HG03097 (cell line): Measurements from ENCODE around the gene PIGQ.

ENCODE experiments used
- ATAC-seq: cut with Tn5 transposase; IDR thresholded peaks from one replicate; pipeline ENCODE4 v1.9.1; 2021; ENCODE audit not compliant: unreplicated experiment, low FRiP score

PIGQ gene

DNA sequence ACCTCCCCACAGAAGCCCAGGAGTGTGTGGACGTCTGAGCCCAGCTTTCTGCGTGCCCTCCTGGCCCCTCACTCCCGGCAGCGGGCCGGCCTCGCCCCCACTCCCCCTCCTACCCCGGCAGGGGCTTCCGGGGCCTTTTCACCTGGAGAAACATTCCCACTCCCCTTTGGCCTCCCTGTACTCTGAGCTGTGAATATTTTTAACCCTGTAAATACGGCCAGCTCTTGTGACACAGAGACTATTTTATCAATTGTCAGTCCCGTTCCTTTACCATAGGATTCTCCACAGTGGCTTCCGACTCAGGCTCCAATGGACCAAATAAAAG is 15.5 kb upstream of the PIGQ start:
- no peak for ATAC-seq

DNA sequence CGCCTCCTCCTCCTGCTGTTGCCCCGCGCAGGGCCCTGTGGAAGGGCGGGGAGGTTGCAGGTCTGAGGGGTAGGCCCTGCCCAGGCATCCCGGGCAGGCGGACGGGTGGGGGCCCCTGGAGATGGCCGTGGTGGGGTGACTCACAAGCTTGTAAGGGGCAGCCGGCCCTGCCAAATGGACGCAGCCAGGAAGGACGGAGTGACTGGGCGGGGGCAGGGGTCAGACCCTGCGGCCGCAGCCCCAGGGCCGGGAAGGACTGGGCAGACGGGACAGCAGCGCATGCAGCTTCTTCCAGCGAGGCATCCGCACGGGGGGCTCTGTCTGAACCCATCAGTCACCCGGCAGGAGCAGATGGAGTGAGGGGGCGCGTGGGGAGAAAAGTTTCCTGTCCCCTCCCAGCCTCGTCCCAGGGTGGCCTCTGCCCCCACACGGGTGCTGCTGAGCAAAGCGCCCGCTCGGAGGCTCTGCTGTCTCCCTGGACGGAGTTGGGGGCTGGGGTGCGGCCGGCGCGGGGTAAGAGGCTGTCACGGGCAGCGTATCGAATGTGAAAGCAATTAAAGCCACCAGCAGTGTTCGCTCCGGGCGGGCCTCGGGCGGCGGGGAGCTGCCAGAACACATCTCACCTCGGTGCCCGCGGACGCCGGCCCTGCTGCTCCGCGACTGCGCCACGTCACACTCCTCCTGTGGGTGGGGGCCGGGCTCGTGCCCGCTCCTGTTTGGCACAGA is 15.0 kb upstream of the PIGQ start:
- no peak for ATAC-seq

DNA sequence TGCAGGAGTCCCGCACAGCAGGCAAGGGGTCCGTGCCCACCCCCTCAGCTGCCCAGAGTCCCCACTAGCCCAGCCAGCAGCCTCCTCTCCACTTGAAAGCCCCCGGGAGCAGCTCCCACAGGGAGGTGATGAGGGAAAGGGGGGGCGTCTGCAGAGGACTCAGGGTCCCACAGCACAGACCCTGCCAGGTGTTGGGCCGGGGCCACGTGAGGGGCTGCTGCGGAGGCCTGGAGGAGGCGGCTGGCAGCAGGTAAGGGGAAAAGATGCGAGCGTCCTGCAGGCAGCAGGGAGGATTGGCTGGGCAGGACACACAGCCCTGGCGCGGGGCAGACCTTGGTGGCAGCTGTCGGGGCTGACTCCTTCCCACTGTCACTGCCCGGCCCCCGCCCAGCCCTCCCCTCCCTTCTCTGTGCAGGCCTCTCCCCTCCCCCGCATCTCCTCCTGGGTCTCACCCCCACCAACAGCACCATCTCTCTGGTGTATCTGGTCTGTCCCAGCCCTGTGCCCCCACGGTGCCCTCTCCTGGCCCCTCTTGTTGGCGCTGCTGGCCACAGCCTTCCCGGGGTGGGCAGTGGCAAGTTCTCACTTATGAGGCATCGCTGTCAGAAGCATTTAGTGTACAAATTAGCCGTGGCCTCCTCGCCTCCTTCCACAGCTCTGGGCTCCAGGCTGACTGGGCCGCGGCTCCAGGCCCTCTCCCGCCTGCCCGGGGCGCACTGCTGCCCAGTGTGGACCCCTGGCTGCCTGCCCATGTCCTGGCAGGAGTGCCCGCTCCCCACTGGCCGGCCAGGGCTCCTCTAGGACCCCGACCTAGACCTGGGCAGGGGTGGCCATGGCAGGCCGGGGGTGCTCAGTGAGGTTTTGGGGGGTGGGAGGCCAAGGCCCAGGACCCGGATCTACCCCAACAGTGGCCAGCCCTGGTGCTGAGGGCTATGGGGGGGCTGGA is 14.0 kb upstream of the PIGQ start:
- no peak for ATAC-seq

DNA sequence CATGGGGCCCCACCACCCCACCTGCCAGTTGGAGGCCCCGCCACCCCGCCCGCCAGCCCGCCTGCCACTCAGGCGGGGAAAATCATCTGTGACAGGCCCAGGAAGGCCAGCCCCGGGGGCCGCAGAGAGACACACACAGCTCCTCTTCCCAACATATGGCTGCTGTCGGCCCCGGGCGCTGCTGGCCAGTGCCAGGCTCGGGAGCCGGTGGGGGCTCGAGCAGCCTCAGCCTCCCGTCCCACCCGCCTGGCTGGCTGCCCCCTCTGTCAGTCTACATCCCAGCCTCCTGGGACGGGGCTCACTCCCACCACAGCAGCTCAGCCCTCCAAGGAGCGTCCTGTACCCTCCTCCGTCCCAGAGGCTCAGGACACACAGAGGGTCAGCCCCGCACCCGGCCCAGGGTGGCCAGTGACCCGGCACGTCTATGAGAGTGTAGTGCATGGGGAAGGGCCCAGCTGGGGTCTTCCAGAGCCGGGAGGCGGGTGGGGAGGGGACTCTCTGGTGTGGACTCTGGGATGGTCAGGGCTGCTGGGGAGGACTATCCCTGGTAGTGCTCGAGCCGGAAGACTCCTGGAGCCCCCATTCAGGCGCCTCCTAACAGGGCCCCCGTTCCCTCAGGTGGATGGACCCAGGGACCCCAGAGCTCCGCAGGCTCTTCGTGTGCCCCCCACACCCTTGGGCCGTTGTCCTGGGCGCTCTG is 13.1 kb upstream of the PIGQ start:
- no peak for ATAC-seq

DNA sequence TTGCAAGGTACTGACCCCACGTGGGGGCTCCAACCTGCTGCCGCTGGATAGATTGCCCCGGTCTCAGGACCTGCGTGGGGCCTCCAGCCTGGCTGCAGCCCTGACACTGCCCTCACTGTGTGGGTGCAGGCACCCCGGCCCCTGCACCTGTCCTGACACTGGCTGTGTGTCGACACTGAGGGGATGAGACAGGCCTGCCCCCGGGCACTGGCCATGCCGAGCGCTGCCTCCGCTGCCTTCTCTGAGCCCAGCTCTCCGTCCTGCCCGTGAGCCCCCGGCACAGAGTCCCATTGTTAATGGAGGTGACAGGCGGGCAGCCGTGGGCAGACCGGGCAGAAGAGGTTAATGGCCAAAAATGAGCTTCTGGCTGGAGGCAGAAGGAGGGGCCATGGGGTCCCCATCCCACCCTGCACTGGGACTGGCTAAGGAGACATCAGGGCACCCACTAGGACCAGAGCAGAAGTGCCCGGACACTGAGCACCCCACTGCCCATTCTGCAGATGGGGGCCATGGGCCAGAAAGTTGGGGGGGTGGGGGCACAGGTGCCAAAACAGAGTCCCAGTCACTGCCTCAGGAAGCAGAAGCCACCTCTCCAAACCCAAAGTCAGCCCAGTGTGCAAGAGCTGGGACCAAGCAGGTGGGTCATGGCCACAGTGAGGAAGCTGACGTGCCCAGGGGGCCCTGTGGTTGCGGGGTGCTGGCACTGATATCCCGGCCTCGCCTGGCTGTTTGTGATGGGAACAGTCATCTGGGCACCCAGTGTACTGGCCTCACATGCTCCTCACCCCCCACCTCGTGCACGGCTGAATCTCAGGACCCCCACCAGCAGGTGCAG is 12.1 kb upstream of the PIGQ start:
- ATAC-seq, result no peak

DNA sequence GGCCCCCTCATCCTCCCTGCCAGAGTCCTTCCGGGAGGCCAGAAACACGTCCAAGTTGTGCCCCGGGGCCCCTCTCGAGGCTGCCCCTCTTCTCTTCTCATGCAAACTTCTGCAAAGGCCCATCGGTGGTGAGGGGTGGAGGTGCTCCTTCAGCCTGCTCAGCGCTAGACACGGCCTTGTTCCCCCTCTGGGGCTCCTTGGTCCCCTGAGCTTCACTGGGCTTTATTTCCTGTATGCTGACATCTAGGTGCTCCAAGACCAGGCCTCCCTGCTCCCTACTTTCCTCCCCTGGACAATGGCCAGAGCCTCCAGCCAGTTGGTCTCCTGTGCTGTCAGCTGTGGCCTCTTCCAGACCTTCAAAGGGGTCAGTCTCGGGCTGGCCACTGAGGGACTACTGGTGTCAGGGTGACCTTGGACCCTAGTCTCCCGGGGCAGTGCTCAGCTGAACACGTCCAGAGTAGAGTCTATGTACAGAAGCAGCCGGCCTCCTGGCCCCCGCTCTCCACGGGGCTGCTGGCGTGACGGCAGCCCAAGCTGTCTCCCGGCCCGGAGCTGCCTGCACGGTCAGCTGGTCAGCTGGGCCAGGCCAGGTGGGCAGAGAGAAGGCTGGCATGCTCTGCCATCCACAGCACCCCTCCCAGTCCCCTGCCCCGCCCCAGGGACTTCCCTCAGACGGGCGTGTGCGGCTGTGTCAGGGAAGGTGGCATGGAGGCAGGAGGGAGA is 11.3 kb upstream of the PIGQ start:
- ATAC-seq, result no peak

DNA sequence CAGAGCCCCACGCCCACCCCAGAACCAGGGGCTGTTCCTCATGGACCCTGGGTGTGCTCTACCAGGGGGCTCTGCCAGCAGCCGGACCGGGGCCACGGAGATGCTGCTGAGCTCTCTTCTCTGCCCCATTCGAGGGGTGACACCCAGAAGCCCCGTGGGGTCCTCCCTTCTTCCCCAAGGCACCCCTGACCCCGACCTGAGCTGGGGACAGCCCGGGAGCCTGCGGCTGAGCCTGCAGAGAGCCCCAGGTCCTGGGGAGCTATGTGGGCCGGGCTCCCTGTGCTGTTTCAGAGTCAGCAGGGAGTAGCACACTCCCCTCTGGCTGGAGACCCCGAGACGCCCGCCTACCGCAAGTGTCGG is 10.8 kb upstream of the PIGQ start:
- no peak for ATAC-seq

DNA sequence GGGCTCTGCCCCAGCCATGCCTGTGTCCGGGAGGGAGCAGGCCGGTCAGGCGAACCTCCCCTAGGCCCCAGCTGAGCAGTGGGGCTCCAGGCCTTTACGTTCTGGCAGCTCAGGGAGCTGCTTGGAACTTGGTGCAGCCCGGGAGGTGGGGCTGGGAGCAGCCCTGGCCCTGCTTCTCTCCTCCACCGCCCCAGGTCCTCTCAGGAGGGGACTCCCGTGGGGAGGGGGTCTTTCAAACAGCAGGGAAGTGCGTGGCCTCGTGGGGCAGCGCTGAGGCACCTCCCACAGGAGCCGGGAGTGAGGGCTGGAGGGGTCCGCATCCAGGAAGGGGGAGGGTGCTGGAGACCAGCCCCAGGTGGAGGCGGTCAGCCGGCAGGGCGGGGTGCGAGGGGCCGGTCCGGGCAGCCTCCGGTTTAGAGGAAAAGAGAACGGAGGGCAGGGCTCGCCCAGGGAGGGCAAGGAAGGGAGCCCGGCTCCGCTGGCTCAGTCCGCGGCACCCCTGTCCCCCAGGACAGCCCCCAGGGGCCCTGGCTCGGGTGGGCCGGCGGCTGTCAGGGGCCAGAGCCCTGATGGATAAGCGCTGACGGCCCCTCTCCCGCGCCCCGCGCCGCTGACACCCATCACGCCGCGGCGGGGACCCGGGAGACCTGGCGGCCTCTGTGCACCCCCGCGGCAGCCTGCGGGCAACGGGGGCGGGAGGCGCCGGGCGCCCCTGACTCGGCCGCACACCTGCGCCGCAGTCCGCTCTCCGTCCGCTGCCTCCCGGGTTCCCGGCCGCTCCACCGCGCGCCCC is 10.2 kb upstream of the PIGQ start:
- no peak for ATAC-seq

DNA sequence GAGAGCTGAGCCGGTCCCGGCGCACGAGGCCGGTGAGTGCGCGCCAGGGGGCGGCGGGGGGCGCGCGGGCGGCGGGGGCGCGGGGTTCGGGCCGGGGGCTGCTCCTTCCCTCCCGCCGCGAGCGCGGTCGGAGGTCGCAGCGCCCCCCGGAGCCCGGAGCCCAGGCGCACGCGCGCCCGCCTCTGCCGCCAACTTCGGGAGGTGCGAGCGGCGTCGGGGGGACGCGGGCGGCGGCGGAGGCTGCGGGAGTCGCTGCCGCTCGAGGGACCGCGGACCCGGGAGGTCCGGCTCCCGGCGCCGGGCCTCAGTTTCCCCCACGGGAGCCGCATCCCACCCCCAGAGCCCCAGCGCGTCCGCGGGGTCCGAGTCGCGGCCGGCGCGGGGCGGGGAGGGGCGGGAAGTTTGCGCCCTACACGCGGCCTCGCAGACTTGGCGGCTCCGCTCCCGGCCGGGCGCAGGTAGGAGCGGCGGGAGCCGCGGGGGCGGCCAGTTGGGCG is 9.5 kb upstream of the PIGQ start, which contains the start of gene PRR35:
Gene PRR35, plus strand, starts transcription at position 191 of the 497 bp plus-strand sequence. CDS start 2,901 bp downstream, outside the sequence.
- no peak for ATAC-seq

DNA sequence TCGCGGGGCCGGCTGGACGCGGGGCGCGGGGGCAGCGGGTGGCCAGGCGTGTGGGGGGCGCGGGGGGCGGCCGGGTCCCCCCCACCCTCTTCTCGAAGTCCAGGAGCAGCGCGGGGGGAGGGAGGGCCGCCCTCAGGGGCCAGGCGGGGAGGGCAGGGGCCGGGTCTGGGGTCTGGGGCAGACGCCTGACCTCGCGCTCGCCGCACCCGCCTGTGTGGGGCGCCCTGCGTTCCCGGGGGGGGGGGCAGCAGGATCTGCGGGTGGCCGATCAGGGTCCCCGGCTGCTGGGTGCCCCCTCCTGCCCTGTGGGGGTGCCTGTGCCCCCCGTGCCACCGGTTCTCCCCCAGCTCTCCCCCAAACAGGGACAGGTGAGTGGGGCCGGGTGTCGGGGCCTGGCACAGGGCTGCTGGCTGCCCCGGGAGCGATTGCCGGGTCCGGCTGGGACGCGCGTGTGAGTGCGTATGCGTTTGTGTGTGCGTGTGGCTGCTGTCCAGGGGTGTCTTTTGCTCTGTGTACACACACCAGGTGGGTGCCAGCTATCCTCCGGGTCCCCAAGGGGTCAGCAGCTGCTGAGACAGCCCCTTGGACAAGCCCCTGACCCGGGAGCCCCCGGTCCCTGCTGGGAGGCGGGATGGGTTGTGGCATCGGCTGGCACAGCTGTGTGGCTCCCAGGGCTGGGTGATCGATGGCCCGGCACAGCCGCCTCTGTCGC is 8.9 kb upstream of the PIGQ start:
- ATAC-seq, result no peak

DNA sequence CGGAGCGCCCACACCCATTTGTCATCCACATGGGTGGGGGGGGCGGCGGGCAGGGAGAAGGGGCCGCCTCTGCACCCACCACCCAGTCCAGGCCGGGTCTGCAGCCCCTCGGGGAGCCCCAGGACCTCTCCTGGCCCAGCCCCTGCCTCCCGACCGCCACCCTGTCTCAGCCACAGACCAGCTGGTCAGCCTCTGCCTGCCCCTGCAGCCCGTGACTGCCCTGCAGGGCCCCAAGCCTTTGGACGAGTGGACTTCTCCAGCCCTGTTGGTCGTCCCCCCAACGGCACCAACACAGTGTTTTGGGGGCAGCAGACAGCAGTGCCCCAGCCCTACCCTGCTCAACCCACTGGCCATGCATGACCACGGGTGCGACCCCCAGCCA is 8.4 kb upstream of the PIGQ start:
- ATAC-seq, result no peak

DNA sequence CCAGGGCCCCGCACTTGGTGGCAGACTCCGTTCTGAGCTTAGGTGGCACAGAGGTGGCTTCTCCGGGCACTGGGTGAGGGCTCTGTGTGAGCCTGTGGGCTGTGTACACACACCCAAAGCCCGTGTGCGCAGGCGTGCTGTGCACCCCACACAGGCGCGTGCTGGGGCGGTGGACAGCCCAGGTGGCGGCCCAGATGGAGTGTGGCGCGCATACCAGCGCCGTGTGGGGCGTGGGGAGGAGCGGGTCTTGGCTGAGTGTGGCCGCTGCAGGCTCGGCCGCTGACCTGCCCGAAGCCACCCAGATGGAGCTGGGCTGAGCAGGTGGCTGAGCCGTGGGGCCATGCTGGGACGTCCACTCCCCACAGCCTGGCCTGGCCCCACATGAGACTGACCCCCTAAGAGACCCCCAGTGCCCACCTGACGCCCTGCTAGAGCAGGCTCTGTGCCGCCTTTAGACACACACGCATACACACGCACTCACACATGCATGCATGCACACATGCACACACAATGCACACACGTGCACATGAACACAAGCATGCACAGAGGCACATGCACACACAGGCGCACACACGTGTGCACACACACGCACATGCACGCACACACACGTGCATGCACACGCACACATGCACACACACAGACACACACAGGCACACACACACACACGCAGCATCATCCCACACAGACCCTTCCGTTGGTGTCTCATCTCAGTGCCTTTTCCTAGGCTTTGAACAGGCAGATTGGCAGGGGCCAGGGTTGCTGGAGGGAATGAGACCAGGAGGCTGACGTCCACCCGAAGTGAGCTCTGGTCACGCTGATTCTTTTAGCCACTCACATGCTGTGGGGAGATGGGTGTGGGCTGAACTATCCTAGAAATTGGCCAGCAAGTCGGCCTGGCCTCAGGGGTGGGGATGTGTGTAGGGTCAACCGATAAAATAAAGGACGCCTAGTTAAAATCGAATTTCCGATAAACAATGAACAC is 7.5 kb upstream of the PIGQ start:
- ATAC-seq, result no peak

DNA sequence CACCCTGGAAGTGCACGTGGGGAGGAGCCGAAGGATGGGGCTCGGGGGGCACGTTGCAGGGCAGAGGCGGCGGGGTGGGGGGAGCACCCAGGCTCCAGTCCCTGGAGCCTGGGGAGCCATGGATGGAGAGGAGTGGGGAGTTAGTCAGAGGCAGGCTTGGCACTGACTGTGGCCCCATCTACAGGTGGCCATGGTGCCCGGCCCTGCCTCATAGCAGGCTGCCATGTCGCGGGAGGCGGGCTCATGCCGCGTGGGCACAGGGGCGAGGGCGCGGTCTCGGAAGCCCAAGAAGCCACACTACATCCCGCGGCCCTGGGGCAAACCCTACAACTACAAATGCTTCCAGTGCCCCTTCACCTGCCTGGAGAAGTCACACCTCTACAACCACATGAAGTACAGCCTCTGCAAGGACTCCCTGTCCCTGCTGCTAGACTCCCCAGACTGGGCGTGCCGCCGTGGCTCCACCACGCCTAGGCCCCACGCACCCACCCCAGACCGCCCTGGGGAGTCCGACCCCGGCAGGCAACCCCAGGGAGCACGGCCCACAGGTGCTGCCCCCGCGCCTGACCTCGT is 6.6 kb upstream of the PIGQ start:
- ATAC-seq, result no peak

DNA sequence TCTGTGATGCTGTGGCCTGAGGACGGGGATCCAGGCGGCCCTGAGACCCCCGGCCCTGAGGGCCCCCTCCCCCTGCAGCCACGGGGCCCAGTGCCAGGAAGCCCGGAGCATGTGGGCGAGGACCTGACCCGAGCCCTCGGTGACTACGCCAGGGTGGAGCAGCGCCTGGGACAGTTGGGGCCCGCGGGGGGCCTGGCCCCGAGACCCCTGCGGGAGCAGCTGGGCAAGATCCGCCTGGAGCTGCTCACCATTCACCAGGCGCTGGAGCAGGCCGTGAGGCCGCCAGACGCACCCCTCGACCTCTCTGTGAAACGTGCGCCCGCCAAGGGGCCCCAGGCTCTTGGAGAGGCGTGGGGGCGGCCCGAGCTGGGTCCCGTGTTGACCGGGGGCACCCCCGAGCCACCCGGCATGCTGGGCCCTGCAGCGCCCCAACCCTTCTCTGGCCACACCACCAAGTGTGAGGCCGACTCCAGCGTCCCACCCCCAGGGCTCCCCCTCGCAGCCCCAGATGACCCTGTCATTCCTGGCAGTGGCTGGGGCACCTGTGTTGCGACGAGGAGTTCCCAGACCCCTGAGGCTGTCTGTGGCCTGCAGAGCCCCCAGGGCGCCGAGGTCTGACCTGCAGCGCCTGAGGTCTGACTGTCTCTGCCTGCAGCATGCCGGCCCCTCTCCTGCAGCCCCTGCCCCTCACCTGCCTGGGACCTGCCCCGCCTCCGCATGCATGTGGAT is 4.9 kb upstream of the PIGQ start:
- ATAC-seq, result no peak

DNA sequence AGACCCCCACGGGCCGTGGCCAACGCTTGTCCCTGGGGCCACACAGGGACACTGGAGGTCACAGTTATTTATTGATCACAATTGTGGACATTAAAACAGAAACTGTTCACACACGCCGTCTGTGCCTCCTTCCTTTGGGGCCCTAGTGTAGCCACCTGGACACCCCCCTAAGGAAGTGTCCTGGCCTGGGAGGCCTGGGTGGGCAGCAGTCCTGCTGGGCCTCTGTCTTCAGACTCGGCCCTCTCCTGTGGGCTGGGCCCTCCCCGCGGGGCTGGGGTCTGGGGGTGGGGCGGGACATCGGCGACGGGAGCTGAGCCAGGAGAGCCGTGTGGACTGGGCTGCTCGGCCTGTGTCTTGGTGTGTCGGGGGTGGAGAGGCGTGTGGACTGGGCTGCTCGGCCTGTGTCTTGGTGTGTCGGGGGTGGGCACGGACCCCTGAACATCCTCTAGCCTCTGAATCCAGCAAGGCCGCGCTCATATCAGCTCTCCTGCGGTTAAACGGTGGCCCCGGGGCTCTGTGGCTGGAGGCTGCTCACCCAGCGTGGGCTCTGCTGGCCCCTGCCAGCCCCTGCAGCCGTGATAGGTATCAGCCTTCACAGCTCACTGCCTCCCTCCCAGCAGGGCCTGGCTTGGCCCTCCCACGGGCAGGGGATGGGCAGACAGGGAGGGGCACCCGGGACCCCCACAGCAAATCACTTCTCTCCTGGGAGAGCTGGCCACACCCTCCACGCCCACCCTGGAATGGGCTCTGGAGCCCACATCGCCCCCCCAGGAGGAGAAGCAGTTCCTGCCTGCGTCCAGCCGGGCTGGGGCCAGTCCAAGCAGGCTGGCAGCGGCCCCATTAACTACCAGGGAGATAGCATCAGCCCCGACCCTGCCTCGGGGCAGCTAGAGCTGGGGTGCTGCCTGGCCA is 4.1 kb upstream of the PIGQ start:
- no peak for ATAC-seq
